GM12878 (cell line): Measurements from ENCODE around the gene DNAJC25. TPM values are rescaled to one million over a fixed set of nuclear protein-coding genes. Genes with fewer than 3 reads are reported as not detected.

Experiments used
- ATAC-seq: fragments of 200-7000 bp; cut with Tn5 transposase; 3 replicates; pipeline ENCODE4 v1.9.1; 2020; ENCODE audit warnings: mild to moderate bottlenecking, moderate library complexity
- BruUV-seq: library from RNA; stranded (reverse); fragments of 400-500 nt; replicated peaks from 2 replicates; lab custom pipeline; 2021; lab: Mats Ljungman, UMichigan
- CTCF ChIA-PET: fragments of 300-600 bp; sonication (Branson Sonifier 250); formaldehyde crosslinking; extraction: SDS; loops from one replicate; lab custom pipeline; 2021; ENCODE audit warnings: inconsistent platforms; lab: Yijun Ruan, JAX
- POLR2A ChIA-PET: fragments of 350-600 bp; formaldehyde crosslinking; extraction: SDS; loops from one replicate; lab custom pipeline; 2021; ENCODE audit warnings: inconsistent platforms; lab: Charles Lee
- RAD21 ChIA-PET: fragments of 300-600 bp; sonication (Branson Sonifier 250); formaldehyde crosslinking; loops from one replicate; lab custom pipeline; 2023; ENCODE audit warnings: antibody characterized with exemption; ENCODE audit not compliant: unreplicated experiment; lab: Charles Lee
- SMC1A ChIA-PET: fragments of 300-600 bp; sonication (Branson Sonifier 250); formaldehyde crosslinking; loops from one replicate; lab custom pipeline; 2023; ENCODE audit not compliant: unreplicated experiment, uncharacterized antibody; lab: Charles Lee
- DNase-seq: peaks from one replicate; pipeline ENCODE4 v3.0.0-alpha.2; 2011; ENCODE audit warnings: low read depth, low spot score
- FAIRE-seq: peaks from 3 replicates; lab custom pipeline; 2011; peaks lifted over from hg19 to GRCh38; lab: Jason Lieb, UNC
- H2AFZ ChIP-seq: 2 replicates; pipeline ENCODE4 v1.6.0; 2011; ENCODE audit warnings: low read depth, low read length, control low read depth; ENCODE audit not compliant: control insufficient read depth
- H3K27ac ChIP-seq: 2 replicates; pipeline ENCODE4 v1.5.1; 2011; ENCODE audit warnings: control low read depth; ENCODE audit not compliant: control insufficient read depth, insufficient read depth
- H3K27me3 ChIP-seq, 2 experiments: replicated peaks in 1 of 2; 2 replicates each; pipeline versions ENCODE4 v1.6.0 to v1.6.1; 2011; ENCODE audit warnings: low read length in 1 of 2; ENCODE audit not compliant: control insufficient read depth in 2 of 2, insufficient read depth in 2 of 2
- H3K36me3 ChIP-seq, 2 experiments: 2 replicates each; pipeline ENCODE4 v1.5.1; 2011; ENCODE audit warnings: low read length in 1 of 2; ENCODE audit not compliant: control insufficient read depth in 2 of 2, insufficient read depth in 2 of 2
- H3K4me1 ChIP-seq: 2 replicates; pipeline ENCODE4 v1.6.1; 2011; ENCODE audit warnings: mild to moderate bottlenecking, low read length, moderate library complexity, mixed read lengths; ENCODE audit not compliant: control insufficient read depth, insufficient read depth
- H3K4me2 ChIP-seq: 2 replicates; pipeline ENCODE4 v1.6.0; 2011; ENCODE audit warnings: control low read depth; ENCODE audit not compliant: control insufficient read depth, insufficient read depth
- H3K4me3 ChIP-seq: fragments of 200-600 bp; sonication (generic); 2 replicates; pipeline ENCODE4 v1.5.1; 2016
- H3K79me2 ChIP-seq: 2 replicates; pipeline ENCODE4 v1.6.0; 2011; ENCODE audit warnings: low read length; ENCODE audit not compliant: control insufficient read depth, insufficient read depth
- H3K9ac ChIP-seq: 2 replicates; pipeline ENCODE4 v1.8.0; 2011; ENCODE audit warnings: low read length, control low read depth, mixed read lengths; ENCODE audit not compliant: control insufficient read depth, insufficient read depth
- H3K9me3 ChIP-seq: replicated peaks from 3 replicates; pipeline ENCODE4 v1.5.1; 2011; ENCODE audit warnings: mild to moderate bottlenecking, low read length; ENCODE audit not compliant: control insufficient read depth, insufficient read depth
- H4K20me1 ChIP-seq: 2 replicates; pipeline ENCODE4 v1.6.0; 2011; ENCODE audit not compliant: control insufficient read depth, insufficient read depth
- CEBPB ChIP-seq, 2 experiments: fragments of 150-350 bp in 1 of 2; IDR thresholded peaks; 2 replicates each; pipeline ENCODE4 v1.6.1; 2012 to 2014; ENCODE audit warnings: low read depth in 2 of 2, low read length in 2 of 2, borderline replicate concordance in 1 of 2, inconsistent platforms in 1 of 2
- KLF5 ChIP-seq: fragments of 450-650 bp; IDR thresholded peaks from 2 replicates; pipeline ENCODE4 v1.6.1; 2014; ENCODE audit warnings: mild to moderate bottlenecking; ENCODE audit not compliant: partially characterized antibody
- NFIC ChIP-seq: IDR thresholded peaks from 2 replicates; pipeline ENCODE4 v1.6.1; 2012; ENCODE audit warnings: low read depth, mild to moderate bottlenecking, inconsistent platforms, low read length, moderate library complexity
- POLR2A ChIP-seq: IDR thresholded peaks from 2 replicates; pipeline ENCODE4 v1.6.1; 2011; ENCODE audit warnings: low read depth, mild to moderate bottlenecking, low read length
- RCOR1 ChIP-seq: conservative IDR thresholded peaks from 2 replicates; pipeline ENCODE4 v1.6.1; 2012; ENCODE audit warnings: low read depth, low read length, improper control_type of control experiment
- SMC3 ChIP-seq: IDR thresholded peaks from 2 replicates; pipeline ENCODE4 v1.6.1; 2011; ENCODE audit warnings: low read length, improper control_type of control experiment, borderline replicate concordance
- ZNF207 ChIP-seq: fragments of 450-650 bp; IDR thresholded peaks from 2 replicates; pipeline ENCODE4 v1.6.1; 2014; ENCODE audit warnings: antibody characterized with exemption, mild to moderate bottlenecking, borderline replicate concordance
- ZSCAN29 ChIP-seq: fragments of 450-650 bp; IDR thresholded peaks from 2 replicates; pipeline ENCODE4 v1.6.1; 2017; ENCODE audit warnings: mild to moderate bottlenecking, moderate library complexity
- WGBS: methylation state at CpG from one replicate; pipeline ENCODE4 v1.1.6; 2016; ENCODE audit warnings: low lambda C conversion rate; ENCODE audit not compliant: insufficient replicate concordance, insufficient coverage; ENCODE audit errors: missing lambda C conversion rate; 5-methylcytosine and 5-hydroxymethylcytosine counted together
- in situ Hi-C: fragments of 300-500 bp; cut with MboI; formaldehyde crosslinking; loops from 9 replicates; pipeline ENCODE4 v1.14.3; 2018; ENCODE audit warnings: mixed read lengths
- intact Hi-C: fragments of 100-400 bp; cut with micrococcal nuclease; formaldehyde crosslinking; loops from one replicate; pipeline ENCODE4 v1.14.2; 2022; ENCODE audit not compliant: unreplicated experiment
- polyA plus RNA-seq, 11 experiments: library from polyadenylated mRNA; depleted of rRNA in 4 of 11; unstranded in 6 of 11; stranded (reverse) in 5 of 11; fragments of >200 nt; fragmentation: Nextera tagmentation in 4 of 11; fragmentation: Illumina TruSeq in 1 of 11; extraction: Ambion mirVana in 4 of 11; extraction: Trizol in 1 of 11; gene quantifications; 1 replicate in 1 of 11; 2 replicates in 10 of 11; pipeline versions ENCODE4 v1.2.1 to v1.2.3, GENCODE V29; 2011 to 2016; ENCODE audit warnings: inconsistent platforms in 2 of 11, missing spikeins in 2 of 11, low read depth in 1 of 11
- total RNA-seq, 4 experiments: library from RNA; depleted of rRNA in 3 of 4; stranded (reverse); fragments of >200 nt in 3 of 4; fragmentation: Illumina TruSeq in 1 of 4; extraction: Trizol in 1 of 4; gene quantifications; 2 replicates each; pipeline versions ENCODE4 v1.2.1 to v1.2.3, GENCODE V29; 2013 to 2021
- TF ChIP-seq, protein P1 (sequence below): IDR thresholded peaks from 2 replicates; pipeline ENCODE4 v1.6.1; 2012; ENCODE audit warnings: mild to moderate bottlenecking, low read depth, low read length
- TF ChIP-seq, protein P2 (sequence below): fragments of 450-650 bp; IDR thresholded peaks from 2 replicates; pipeline ENCODE4 v1.6.1; 2018; ENCODE audit warnings: borderline replicate concordance, mild to moderate bottlenecking; ENCODE audit not compliant: partially characterized antibody

The DNAJC25 gene
- total and polyA plus RNA-seq, 10 of the 15 experiments (the other 5 are each of a cell fraction or from before 2014, with no cell fraction given), result 2.4 to 6.4 (median 4.0) TPM

GRCh38 chr9:111633389-111633736 lies 2.2 kb downstream of the DNAJC25 start (continued):
- TF ChIP-seq NFIC, result no peak
- TF ChIP-seq SMC3, result no peak
- no peak for TF ChIP-seq RCOR1
- TF ChIP-seq, protein P1, sequence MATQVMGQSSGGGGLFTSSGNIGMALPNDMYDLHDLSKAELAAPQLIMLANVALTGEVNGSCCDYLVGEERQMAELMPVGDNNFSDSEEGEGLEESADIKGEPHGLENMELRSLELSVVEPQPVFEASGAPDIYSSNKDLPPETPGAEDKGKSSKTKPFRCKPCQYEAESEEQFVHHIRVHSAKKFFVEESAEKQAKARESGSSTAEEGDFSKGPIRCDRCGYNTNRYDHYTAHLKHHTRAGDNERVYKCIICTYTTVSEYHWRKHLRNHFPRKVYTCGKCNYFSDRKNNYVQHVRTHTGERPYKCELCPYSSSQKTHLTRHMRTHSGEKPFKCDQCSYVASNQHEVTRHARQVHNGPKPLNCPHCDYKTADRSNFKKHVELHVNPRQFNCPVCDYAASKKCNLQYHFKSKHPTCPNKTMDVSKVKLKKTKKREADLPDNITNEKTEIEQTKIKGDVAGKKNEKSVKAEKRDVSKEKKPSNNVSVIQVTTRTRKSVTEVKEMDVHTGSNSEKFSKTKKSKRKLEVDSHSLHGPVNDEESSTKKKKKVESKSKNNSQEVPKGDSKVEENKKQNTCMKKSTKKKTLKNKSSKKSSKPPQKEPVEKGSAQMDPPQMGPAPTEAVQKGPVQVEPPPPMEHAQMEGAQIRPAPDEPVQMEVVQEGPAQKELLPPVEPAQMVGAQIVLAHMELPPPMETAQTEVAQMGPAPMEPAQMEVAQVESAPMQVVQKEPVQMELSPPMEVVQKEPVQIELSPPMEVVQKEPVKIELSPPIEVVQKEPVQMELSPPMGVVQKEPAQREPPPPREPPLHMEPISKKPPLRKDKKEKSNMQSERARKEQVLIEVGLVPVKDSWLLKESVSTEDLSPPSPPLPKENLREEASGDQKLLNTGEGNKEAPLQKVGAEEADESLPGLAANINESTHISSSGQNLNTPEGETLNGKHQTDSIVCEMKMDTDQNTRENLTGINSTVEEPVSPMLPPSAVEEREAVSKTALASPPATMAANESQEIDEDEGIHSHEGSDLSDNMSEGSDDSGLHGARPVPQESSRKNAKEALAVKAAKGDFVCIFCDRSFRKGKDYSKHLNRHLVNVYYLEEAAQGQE, result no peak
- TF ChIP-seq POLR2A, result no peak

DNA sequence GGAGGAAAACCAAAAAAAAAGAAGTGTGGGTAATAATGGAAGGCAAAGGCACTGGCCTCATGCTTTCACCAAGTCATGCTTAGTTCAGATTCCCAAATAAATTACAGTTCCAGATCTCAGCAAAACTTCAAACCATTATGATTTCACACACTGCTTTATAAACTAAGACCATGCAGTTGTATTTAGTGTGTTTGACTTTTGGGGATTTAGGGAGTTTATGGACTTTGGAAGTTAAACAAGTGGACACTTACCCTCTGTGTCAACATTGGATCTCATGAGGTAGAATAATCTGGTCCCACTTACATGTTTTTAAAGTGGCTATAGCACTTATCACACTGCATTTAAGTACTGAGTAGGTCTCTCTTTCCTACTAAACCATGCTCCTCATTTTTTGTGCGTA lies 3.7 kb downstream of the DNAJC25 start:
- no TSS peak for BruUV-seq
- ATAC-seq (no peak), DNase-seq (no peak)
- Histone ChIP-seq H3K27ac (no peak overlapping the region), H3K79me2 (peaks cover 80% of the 10 kb centered on the region)
- ChIA-PET CTCF (no interaction called here), POLR2A (no interaction called here)
- TF ChIP-seq ZSCAN29, result no peak
- TF ChIP-seq KLF5, result no peak
- TF ChIP-seq CEBPB (IDR thresholded peaks at IDR 0.05; ENCODE audit: borderline replicate concordance in 1 of 2, low read depth in 2 of 2, low read length in 2 of 2), result no peak
- TF ChIP-seq, protein P2, sequence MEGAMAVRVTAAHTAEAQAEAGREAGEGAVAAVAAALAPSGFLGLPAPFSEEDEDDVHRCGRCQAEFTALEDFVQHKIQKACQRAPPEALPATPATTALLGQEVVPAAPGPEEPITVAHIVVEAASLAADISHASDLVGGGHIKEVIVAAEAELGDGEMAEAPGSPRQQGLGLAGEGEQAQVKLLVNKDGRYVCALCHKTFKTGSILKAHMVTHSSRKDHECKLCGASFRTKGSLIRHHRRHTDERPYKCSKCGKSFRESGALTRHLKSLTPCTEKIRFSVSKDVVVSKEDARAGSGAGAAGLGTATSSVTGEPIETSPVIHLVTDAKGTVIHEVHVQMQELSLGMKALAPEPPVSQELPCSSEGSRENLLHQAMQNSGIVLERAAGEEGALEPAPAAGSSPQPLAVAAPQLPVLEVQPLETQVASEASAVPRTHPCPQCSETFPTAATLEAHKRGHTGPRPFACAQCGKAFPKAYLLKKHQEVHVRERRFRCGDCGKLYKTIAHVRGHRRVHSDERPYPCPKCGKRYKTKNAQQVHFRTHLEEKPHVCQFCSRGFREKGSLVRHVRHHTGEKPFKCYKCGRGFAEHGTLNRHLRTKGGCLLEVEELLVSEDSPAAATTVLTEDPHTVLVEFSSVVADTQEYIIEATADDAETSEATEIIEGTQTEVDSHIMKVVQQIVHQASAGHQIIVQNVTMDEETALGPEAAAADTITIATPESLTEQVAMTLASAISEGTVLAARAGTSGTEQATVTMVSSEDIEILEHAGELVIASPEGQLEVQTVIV, result no peak
- no peak for TF ChIP-seq ZNF207
- TF ChIP-seq, all 136 proteins: peak for 0
- H3K27me3 ChIP-seq, result no peaks in the 10 kb centered on the region
- peak overlapping the region; percentile 59; the same call in 1 of the 2 replicates for H3K4me2 ChIP-seq
- no peak overlapping the region for H2AFZ ChIP-seq
- RAD21 ChIA-PET, result no interaction called here
- H3K36me3 ChIP-seq, result 0 out of 4 replicates have a peak, but pooled peaks cover 0 to 3% of the 10 kb centered on the region in 2 experiments
- no peaks in the 10 kb centered on the region for H4K20me1 ChIP-seq
- in situ Hi-C loops, result no loop called here
- no peak for FAIRE-seq
- no peaks in the 10 kb centered on the region; the same call in 1 of the 2 replicates for H3K4me1 ChIP-seq
- no peaks in the 10 kb centered on the region; the same call in 2 of the 3 replicates for H3K9me3 ChIP-seq
- SMC1A ChIA-PET, result no interaction called here
- H3K9ac ChIP-seq, result no peak overlapping the region
- intact Hi-C loops, result loop anchor here (10.0 kb wide), 2 partner anchors 440 to 1380 kb away; partner anchors contain the start of gene TXN
- WGBS, result 100% methylated on average over 1 of the region's 1 CpG
- peak overlapping the region; percentile 39; the same call in 1 of the 2 replicates for H3K4me3 ChIP-seq
